GM19468 (cell line): ENCODE results near the gene MSI2.

Experiments used
- ATAC-seq: cut with Tn5 transposase; IDR thresholded peaks from one replicate; pipeline ENCODE4 v1.9.1; 2021; ENCODE audit warnings: mild to moderate bottlenecking, moderate library complexity, moderate number of reproducible peaks; ENCODE audit not compliant: unreplicated experiment; ENCODE audit errors: extremely low read depth

The MSI2 gene

GRCh38 chr17:57466521-57466920, 210.2 kb downstream of the MSI2 start:
- no peak for ATAC-seq

- no peak for ATAC-seq
Observed at GRCh38 chr17:57467226-57467625, 210.9 kb downstream of the MSI2 start.

GRCh38 chr17:57467801-57468200, 211.5 kb downstream of the MSI2 start:
- ATAC-seq: no peak

- ATAC-seq: peak; percentile 27
Observed at GRCh38 chr17:57468932-57469775, 212.8 kb downstream of the MSI2 start.

GRCh38 chr17:57470906-57471305, 214.6 kb downstream of the MSI2 start:
- ATAC-seq: no peak

- ATAC-seq: no peak
Observed at GRCh38 chr17:57471868-57472368, 215.6 kb downstream of the MSI2 start.

GRCh38 chr17:57475796-57476195, 219.5 kb downstream of the MSI2 start:
- ATAC-seq: no peak

- ATAC-seq: no peak
Observed at GRCh38 chr17:57477522-57478362, 221.4 kb downstream of the MSI2 start.

- no peak for ATAC-seq
Observed at GRCh38 chr17:57478478-57479250, 222.3 kb downstream of the MSI2 start.

- no peak for ATAC-seq
Observed at GRCh38 chr17:57480438-57481196, 224.3 kb downstream of the MSI2 start.

- no peak for ATAC-seq
Observed at GRCh38 chr17:57481910-57482391, 225.6 kb downstream of the MSI2 start.

GRCh38 chr17:57482657-57483056, 226.3 kb downstream of the MSI2 start:
- no peak for ATAC-seq

GRCh38 chr17:57484081-57484666, 227.9 kb downstream of the MSI2 start:
- no peak for ATAC-seq

GRCh38 chr17:57484826-57485565, 228.7 kb downstream of the MSI2 start:
- no peak for ATAC-seq

GRCh38 chr17:57485566-57485865, 229.2 kb downstream of the MSI2 start:
- ATAC-seq: no peak

GRCh38 chr17:57485916-57486881, 229.9 kb downstream of the MSI2 start:
- no peak for ATAC-seq

GRCh38 chr17:57486882-57487301, 230.6 kb downstream of the MSI2 start:
- ATAC-seq: no peak
